ENCODE data around the gene FRAS1.
"Not testable (repeated sequence)": the region's sequence is repeated elsewhere in the genome, so short reads cannot be mapped to it uniquely, and the experiment has no call there.

Gene FRAS1

DNA sequence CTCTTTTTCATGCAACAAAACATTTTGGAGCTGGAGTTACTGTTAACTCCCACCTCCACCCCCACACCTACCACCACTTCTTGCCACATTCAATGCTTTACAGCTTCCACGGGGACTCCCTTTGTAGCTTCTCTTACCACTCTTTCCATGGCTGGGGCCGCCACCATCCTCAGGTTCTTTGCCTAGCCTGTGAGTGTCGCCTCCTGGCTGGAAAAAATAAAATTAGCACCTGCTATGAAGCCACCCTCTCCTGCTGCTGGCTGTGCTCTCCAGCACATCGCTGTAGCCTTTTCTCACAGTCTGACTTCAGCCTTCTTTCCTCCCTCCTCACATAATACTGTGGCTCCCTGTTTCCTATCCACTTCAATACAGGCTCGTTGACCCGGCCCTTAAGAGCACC, 114.4 kb downstream of the FRAS1 start:
- H3K27me3 ChIP-seq (replicated peaks; ENCODE audit: control insufficient read depth, insufficient read depth, low read length, poor library complexity, severe bottlenecking), result no peaks in the 10 kb centered on the region
- no peak for DNase-seq
- H3K4me3 ChIP-seq (ENCODE audit: insufficient read depth, low read depth, low read length, poor library complexity, severe bottlenecking), result no peak overlapping the region
- H3K4me1 ChIP-seq (ENCODE audit: control insufficient read depth, insufficient read depth, low read length, poor library complexity, severe bottlenecking), result no peaks in the 10 kb centered on the region
- H3K27ac ChIP-seq (ENCODE audit: insufficient read depth, low read length, poor library complexity, severe bottlenecking), result no peak overlapping the region
- no peaks in the 10 kb centered on the region for H3K9me3 ChIP-seq (ENCODE audit: control insufficient read depth, low read length)
- no peaks in the 10 kb centered on the region for H3K36me3 ChIP-seq (ENCODE audit: control insufficient read depth, insufficient read depth, low read length)

DNA sequence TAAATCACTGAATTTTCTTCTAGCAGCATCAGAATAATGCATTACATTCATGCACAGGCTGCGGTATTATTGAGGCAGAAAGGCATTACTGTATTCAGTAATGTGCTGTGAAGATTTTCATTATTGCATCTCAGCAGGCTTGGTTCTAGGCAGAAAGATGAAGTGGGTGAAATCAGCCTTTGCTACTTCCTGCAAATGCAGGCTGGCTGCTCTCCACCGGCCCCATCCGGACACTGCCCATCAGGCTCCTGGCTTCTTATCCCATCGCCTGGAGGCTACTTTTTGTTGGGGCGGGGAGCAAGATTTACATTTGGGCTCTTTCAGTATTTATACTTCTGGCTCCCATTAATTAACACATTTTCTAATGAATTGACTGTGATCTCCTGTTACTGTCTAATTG, 117.8 kb downstream of the FRAS1 start:
- no peaks in the 10 kb centered on the region for H3K4me1 ChIP-seq (ENCODE audit: control insufficient read depth, insufficient read depth, low read length, poor library complexity, severe bottlenecking)
- H3K36me3 ChIP-seq (ENCODE audit: control insufficient read depth, insufficient read depth, low read length), result no peaks in the 10 kb centered on the region
- no peak overlapping the region for H3K4me3 ChIP-seq (ENCODE audit: insufficient read depth, low read depth, low read length, poor library complexity, severe bottlenecking)
- no peaks in the 10 kb centered on the region for H3K9me3 ChIP-seq (ENCODE audit: control insufficient read depth, low read length)
- no peaks in the 10 kb centered on the region for H3K27me3 ChIP-seq (replicated peaks; ENCODE audit: control insufficient read depth, insufficient read depth, low read length, poor library complexity, severe bottlenecking)
- no peak for DNase-seq
- H3K27ac ChIP-seq (ENCODE audit: insufficient read depth, low read length, poor library complexity, severe bottlenecking), result no peak overlapping the region

DNA sequence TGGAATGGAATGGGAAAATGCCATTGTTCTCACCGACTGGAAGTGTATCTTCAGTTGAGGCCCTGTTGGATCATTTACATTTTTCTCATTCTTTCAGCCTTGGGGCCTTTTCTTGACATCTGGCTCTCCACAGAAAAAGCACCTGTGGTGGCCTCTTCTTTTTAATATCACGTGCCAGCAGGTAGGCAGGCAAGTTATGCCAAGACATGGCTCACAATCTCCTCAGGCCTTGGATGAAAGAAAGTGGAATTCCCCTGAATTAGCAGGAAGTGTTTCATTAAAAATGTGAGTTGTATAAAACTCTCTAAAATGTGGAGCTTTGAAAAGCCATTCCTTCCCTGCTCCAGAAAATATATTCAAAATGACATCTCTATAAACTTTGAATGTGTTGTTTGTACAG, 122.1 kb downstream of the FRAS1 start:
- Histone ChIP-seq H3K27ac (ENCODE audit: insufficient read depth, low read length, poor library complexity, severe bottlenecking) (no peak overlapping the region), H3K36me3 (ENCODE audit: control insufficient read depth, insufficient read depth, low read length) (no peaks in the 10 kb centered on the region)
- DNase-seq, result no peak

DNA sequence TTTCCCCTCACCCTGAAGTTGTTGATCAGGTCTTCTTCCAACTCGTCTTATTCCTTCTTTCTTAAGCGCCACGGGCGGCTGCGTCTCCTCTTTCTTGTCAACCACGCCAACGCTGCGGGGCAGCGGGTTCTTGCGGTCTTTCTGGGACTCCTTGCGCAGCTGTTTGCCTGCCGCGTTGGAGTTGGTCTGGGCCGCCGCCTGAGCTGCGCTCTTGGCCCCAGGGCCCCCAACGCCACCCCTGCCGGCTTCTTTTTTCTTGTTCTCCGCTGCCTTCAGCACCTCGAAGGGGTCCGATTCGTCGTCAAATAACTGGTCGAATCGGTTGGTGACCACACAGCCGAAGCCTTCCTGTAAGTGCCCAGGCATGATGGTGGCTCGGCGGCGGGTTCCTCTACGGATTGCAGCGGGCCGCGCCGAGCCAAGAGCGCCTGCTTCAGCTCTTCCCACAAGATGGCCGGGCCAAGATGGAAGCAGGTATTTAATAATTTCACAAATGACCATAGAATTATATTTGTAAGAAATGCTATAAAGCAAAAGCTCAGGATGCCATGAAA, 124.6 kb downstream of the FRAS1 start:
- not testable (repeated sequence) for H3K4me1 ChIP-seq (ENCODE audit: control insufficient read depth, insufficient read depth, low read length, poor library complexity, severe bottlenecking); H3K9me3 ChIP-seq (ENCODE audit: control insufficient read depth, low read length); H3K27me3 ChIP-seq (replicated peaks; ENCODE audit: control insufficient read depth, insufficient read depth, low read length, poor library complexity, severe bottlenecking); DNase-seq; H3K4me3 ChIP-seq (ENCODE audit: insufficient read depth, low read depth, low read length, poor library complexity, severe bottlenecking); H3K27ac ChIP-seq (ENCODE audit: insufficient read depth, low read length, poor library complexity, severe bottlenecking); H3K36me3 ChIP-seq (ENCODE audit: control insufficient read depth, insufficient read depth, low read length)

More for the DNA sequence above, 122.1 kb downstream of the FRAS1 start:
- Histone ChIP-seq H3K27me3 (replicated peaks; ENCODE audit: control insufficient read depth, insufficient read depth, low read length, poor library complexity, severe bottlenecking) (no peaks in the 10 kb centered on the region), H3K4me3 (ENCODE audit: insufficient read depth, low read depth, low read length, poor library complexity, severe bottlenecking) (no peak overlapping the region), H3K4me1 (ENCODE audit: control insufficient read depth, insufficient read depth, low read length, poor library complexity, severe bottlenecking) (no peaks in the 10 kb centered on the region), H3K9me3 (ENCODE audit: control insufficient read depth, low read length) (no peaks in the 10 kb centered on the region)

DNA sequence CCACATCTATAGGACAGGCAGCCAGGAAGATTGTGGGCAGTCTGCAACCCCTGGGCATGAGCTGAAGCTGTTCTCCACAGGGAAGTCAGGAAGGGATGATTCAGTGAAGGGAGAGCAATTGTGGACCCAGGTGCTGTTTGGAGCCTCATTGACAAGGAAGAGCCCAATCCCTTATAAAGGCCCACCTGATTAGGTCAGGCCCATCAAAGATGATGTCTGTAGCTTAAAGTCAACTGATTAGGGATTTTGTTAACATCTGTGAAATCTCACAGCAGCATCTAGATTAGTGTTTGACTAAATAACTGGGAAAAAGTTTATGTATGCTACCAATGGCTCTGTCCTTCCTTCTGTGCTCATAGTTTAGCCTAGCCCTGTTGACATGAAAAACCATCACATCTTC, 127.5 kb downstream of the FRAS1 start:
- no peaks in the 10 kb centered on the region for H3K27me3 ChIP-seq (replicated peaks; ENCODE audit: control insufficient read depth, insufficient read depth, low read length, poor library complexity, severe bottlenecking)
- no peak overlapping the region for H3K4me3 ChIP-seq (ENCODE audit: insufficient read depth, low read depth, low read length, poor library complexity, severe bottlenecking)
- no peak for DNase-seq
- no peaks in the 10 kb centered on the region for H3K9me3 ChIP-seq (ENCODE audit: control insufficient read depth, low read length)
- no peaks in the 10 kb centered on the region for H3K4me1 ChIP-seq (ENCODE audit: control insufficient read depth, insufficient read depth, low read length, poor library complexity, severe bottlenecking)
- no peaks in the 10 kb centered on the region for H3K36me3 ChIP-seq (ENCODE audit: control insufficient read depth, insufficient read depth, low read length)
- H3K27ac ChIP-seq (ENCODE audit: insufficient read depth, low read length, poor library complexity, severe bottlenecking), result no peak overlapping the region

DNA sequence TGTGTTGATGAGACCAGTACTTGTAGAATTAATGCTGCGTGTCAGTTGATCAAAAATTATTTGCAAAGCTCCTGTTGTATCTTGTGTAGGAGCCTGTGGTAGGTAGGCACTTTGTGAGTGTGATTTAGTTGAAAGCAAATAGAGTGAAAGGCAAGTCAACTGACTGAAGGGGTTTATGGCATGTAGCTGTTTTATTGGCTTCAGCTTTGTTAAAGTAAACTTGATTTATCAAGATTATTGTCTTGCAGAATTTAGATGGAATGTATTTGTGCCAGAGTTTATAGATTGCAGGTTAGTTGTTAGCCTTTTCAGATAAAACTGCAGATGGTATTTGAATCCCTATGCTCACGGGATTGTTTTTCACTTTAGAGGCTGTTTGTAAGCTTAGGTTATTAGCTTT, 128.0 kb downstream of the FRAS1 start:
- Histone ChIP-seq H3K27ac (ENCODE audit: insufficient read depth, low read length, poor library complexity, severe bottlenecking) (no peak overlapping the region), H3K36me3 (ENCODE audit: control insufficient read depth, insufficient read depth, low read length) (no peaks in the 10 kb centered on the region), H3K4me3 (ENCODE audit: insufficient read depth, low read depth, low read length, poor library complexity, severe bottlenecking) (no peak overlapping the region), H3K9me3 (ENCODE audit: control insufficient read depth, low read length) (no peaks in the 10 kb centered on the region), H3K27me3 (replicated peaks; ENCODE audit: control insufficient read depth, insufficient read depth, low read length, poor library complexity, severe bottlenecking) (no peaks in the 10 kb centered on the region), H3K4me1 (ENCODE audit: control insufficient read depth, insufficient read depth, low read length, poor library complexity, severe bottlenecking) (no peaks in the 10 kb centered on the region)
- DNase-seq, result no peak

DNA sequence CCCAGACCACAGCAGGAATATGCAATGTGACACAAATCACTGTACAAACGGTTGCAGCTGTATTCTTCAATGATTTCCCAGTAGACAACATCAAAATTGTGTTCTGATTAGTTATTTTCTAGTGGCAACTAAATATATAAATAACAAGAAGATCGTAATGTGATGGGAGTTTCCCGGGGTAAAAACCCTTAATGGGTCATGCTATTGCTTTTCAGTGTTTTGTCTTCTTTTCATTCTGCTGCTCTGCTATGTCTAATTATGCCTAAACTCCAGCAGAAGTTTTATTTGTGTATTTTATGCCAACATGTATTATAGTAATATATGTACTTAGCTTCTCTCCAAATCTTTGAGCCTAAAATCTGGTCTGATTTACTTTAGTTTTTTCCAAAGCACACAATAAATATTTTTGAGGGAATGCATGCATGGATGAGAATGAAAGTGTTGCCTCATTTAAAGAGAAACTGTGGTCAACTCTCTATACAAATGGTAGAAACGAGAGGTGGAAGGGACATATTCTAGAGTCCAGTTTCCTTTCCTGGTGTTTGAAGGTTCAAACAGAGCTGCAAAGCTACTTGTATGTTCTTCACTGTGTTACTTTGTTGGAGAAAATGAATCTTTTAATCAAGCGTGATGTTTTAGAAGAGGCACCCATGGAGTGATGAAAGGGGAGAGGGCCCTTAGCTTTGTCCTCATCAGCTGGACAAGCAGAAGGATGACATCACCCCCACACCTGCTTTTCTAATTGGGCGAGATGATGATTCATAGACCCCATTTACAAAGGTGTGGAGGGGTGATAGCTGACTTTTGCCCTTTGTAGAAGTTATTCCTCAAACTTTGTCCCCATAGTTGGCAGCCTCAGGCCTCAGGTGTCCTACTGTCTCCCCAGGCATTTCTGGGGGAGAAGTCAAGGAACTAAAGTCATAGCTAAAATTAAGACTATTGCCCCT, 129.7 kb downstream of the FRAS1 start:
- Histone ChIP-seq H3K4me3 (ENCODE audit: insufficient read depth, low read depth, low read length, poor library complexity, severe bottlenecking) (no peak overlapping the region), H3K27me3 (replicated peaks; ENCODE audit: control insufficient read depth, insufficient read depth, low read length, poor library complexity, severe bottlenecking) (no peaks in the 10 kb centered on the region), H3K4me1 (ENCODE audit: control insufficient read depth, insufficient read depth, low read length, poor library complexity, severe bottlenecking) (no peaks in the 10 kb centered on the region), H3K9me3 (ENCODE audit: control insufficient read depth, low read length) (no peaks in the 10 kb centered on the region), H3K36me3 (ENCODE audit: control insufficient read depth, insufficient read depth, low read length) (no peaks in the 10 kb centered on the region), H3K27ac (ENCODE audit: insufficient read depth, low read length, poor library complexity, severe bottlenecking) (no peak overlapping the region)
- DNase-seq, result no peak

DNA sequence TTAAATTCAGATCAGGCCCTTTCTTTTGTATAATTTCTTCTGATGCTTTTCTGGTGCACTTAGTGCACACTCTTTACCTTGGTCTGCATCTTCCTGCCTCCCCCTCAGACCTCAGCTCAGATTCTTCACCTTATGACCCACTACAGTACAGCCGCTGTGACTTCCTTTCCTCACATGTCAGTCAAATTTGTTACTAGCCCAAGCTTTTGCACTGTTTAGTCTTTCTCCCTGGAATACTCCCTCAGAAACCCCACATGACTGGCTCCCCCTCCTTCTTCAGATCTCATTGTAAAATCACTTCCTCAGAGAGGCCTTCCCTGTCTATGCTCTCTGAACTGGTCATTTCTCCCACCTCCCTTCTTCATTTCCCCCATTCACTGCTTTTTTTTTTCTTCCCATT, 132.9 kb downstream of the FRAS1 start:
- H3K36me3 ChIP-seq (ENCODE audit: control insufficient read depth, insufficient read depth, low read length), result no peaks in the 10 kb centered on the region
- no peaks in the 10 kb centered on the region for H3K4me1 ChIP-seq (ENCODE audit: control insufficient read depth, insufficient read depth, low read length, poor library complexity, severe bottlenecking)
- H3K27ac ChIP-seq (ENCODE audit: insufficient read depth, low read length, poor library complexity, severe bottlenecking), result no peak overlapping the region
- H3K27me3 ChIP-seq (replicated peaks; ENCODE audit: control insufficient read depth, insufficient read depth, low read length, poor library complexity, severe bottlenecking), result no peaks in the 10 kb centered on the region
- no peak for DNase-seq
- H3K4me3 ChIP-seq (ENCODE audit: insufficient read depth, low read depth, low read length, poor library complexity, severe bottlenecking), result no peak overlapping the region
- H3K9me3 ChIP-seq (ENCODE audit: control insufficient read depth, low read length), result no peaks in the 10 kb centered on the region

DNA sequence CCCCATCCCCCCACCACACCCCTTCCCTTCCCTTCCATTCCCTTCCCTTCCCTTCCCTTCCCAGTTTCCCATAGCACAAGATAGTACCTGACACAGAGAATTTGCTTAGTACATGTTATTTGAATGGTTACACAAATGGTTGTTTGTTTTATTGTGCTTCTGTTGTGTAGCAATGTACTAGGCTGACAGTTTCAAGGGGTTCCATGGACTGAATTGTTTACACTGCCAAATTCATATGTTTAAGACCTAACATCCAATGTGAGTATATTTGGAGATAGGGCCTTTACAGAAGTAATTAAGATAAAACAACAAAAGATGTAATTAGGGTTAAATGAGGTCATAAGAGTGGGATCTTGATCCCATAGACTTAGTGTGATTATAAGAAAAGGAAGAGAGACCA, 133.5 kb downstream of the FRAS1 start:
- H3K4me3 ChIP-seq (ENCODE audit: insufficient read depth, low read depth, low read length, poor library complexity, severe bottlenecking), result no peak overlapping the region
- no peaks in the 10 kb centered on the region for H3K4me1 ChIP-seq (ENCODE audit: control insufficient read depth, insufficient read depth, low read length, poor library complexity, severe bottlenecking)
- no peaks in the 10 kb centered on the region for H3K36me3 ChIP-seq (ENCODE audit: control insufficient read depth, insufficient read depth, low read length)
- no peaks in the 10 kb centered on the region for H3K27me3 ChIP-seq (replicated peaks; ENCODE audit: control insufficient read depth, insufficient read depth, low read length, poor library complexity, severe bottlenecking)
- no peak for DNase-seq
- H3K9me3 ChIP-seq (ENCODE audit: control insufficient read depth, low read length), result no peaks in the 10 kb centered on the region
- no peak overlapping the region for H3K27ac ChIP-seq (ENCODE audit: insufficient read depth, low read length, poor library complexity, severe bottlenecking)

DNA sequence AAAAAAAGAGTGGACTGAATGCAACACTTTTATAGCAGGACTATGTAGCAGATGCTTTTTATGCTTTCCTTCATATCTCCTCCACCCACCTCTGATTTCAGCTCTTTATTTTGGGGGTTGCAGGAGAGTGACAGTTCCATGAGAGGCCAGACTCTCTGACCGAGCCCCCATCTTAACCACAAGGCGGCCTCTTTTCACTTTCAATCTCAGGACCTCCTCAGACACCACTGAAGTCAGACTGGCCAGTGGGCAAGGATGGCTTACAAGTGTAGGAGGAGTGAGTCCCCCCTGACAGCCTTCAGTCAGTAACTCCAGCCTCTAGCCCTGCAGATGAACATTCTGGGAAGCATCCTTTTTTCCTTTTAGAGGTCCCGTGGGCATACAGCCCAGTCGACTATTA, 140.8 kb downstream of the FRAS1 start:
- no peak overlapping the region for H3K27ac ChIP-seq (ENCODE audit: insufficient read depth, low read length, poor library complexity, severe bottlenecking)
- DNase-seq, result no peak
- no peaks in the 10 kb centered on the region for H3K27me3 ChIP-seq (replicated peaks; ENCODE audit: control insufficient read depth, insufficient read depth, low read length, poor library complexity, severe bottlenecking)
- H3K4me3 ChIP-seq (ENCODE audit: insufficient read depth, low read depth, low read length, poor library complexity, severe bottlenecking), result no peak overlapping the region
- H3K4me1 ChIP-seq (ENCODE audit: control insufficient read depth, insufficient read depth, low read length, poor library complexity, severe bottlenecking), result no peaks in the 10 kb centered on the region
- H3K9me3 ChIP-seq (ENCODE audit: control insufficient read depth, low read length), result no peaks in the 10 kb centered on the region
- no peaks in the 10 kb centered on the region for H3K36me3 ChIP-seq (ENCODE audit: control insufficient read depth, insufficient read depth, low read length)

All from effector memory CD4-positive, alpha-beta T cell (primary cell).